Measurements from ENCODE around the gene HLTF. TPM values are rescaled to one million over a fixed set of nuclear protein-coding genes. Genes with fewer than 3 reads are reported as not detected.
"Not testable (repeated sequence)": the region's sequence is repeated elsewhere in the genome, so short reads cannot be mapped to it uniquely, and the experiment has no call there.

The HLTF gene
- total RNA-seq, 1 experiment from 2014 or later, result 21.9 TPM

DNA sequence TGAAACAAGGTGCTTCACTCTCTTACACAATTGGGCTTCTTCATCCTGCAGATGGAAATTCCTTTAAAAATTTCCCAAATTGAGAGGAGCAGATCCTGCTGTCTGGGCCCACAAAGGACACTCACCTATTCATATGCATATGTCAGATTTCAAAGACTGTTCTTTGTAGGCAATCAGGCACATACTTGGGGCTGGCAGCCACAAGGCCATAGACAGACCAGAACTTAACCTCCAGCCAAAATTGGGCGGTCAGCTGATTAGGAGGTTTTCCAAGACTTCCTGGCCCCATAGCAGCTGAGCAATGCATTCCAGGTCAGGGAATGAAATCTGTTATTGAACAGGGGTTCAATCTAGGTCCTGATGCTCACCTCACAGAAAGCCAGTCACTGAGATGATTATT lies 28.1 kb upstream of the HLTF start:
- Mint-ChIP-seq H3K9me3 (ENCODE audit: unreplicated experiment) (no peaks in the 10 kb centered on the region), H3K36me3 (ENCODE audit: insufficient read depth, unreplicated experiment) (no peaks in the 10 kb centered on the region), H3K4me3 (ENCODE audit: unreplicated experiment) (no peak overlapping the region), H3K27me3 (ENCODE audit: insufficient read depth, unreplicated experiment) (no peaks in the 10 kb centered on the region), H3K4me1 (ENCODE audit: insufficient read depth, unreplicated experiment) (no peaks in the 10 kb centered on the region), H3K27ac (ENCODE audit: low read depth, unreplicated experiment) (no peak overlapping the region)
- POLR2A ChIA-PET, result no interaction called here
- intact Hi-C loops (cut with micrococcal nuclease), result no loop called here
- no peak for DNase-seq (ENCODE audit: unreplicated experiment)
- BruUV-seq (replicated peaks), result no TSS peak
- TF ChIP-seq, protein P1, sequence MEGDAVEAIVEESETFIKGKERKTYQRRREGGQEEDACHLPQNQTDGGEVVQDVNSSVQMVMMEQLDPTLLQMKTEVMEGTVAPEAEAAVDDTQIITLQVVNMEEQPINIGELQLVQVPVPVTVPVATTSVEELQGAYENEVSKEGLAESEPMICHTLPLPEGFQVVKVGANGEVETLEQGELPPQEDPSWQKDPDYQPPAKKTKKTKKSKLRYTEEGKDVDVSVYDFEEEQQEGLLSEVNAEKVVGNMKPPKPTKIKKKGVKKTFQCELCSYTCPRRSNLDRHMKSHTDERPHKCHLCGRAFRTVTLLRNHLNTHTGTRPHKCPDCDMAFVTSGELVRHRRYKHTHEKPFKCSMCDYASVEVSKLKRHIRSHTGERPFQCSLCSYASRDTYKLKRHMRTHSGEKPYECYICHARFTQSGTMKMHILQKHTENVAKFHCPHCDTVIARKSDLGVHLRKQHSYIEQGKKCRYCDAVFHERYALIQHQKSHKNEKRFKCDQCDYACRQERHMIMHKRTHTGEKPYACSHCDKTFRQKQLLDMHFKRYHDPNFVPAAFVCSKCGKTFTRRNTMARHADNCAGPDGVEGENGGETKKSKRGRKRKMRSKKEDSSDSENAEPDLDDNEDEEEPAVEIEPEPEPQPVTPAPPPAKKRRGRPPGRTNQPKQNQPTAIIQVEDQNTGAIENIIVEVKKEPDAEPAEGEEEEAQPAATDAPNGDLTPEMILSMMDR (IDR thresholded peaks at IDR 0.05; ENCODE audit: unreplicated experiment), result no peak
- CTCF ChIA-PET, result no interaction called here

DNA sequence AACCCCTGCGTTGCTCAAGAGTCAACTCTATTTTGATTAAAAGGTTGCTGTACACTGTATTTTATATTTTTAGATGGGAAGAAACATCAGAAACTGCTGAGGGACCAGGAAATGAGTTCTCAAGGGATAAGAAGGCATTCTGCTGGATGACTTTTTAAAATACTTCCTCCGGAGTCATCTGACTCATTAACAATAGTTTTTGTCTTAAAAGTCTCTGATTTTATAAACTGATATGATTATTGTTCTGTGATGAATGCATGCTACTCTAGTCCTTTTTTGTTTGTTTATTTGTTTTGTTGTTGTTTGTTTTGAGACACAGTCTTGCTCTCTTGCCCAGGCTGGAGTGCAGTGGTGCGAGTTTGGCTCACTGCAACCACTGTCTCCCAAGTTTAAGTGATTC lies 18.2 kb upstream of the HLTF start:
- no peak overlapping the region for H3K27ac Mint-ChIP-seq (ENCODE audit: low read depth, unreplicated experiment)
- no peaks in the 10 kb centered on the region for H3K27me3 Mint-ChIP-seq (ENCODE audit: insufficient read depth, unreplicated experiment)
- intact Hi-C loops (cut with micrococcal nuclease), result no loop called here
- no TSS peak for BruUV-seq (replicated peaks)
- H3K4me1 Mint-ChIP-seq (ENCODE audit: insufficient read depth, unreplicated experiment), result no peaks in the 10 kb centered on the region
- no peak overlapping the region for H3K4me3 Mint-ChIP-seq (ENCODE audit: unreplicated experiment)
- no peaks in the 10 kb centered on the region for H3K36me3 Mint-ChIP-seq (ENCODE audit: insufficient read depth, unreplicated experiment)
- ChIA-PET POLR2A (no interaction called here), CTCF (no interaction called here)
- no peak for DNase-seq (ENCODE audit: unreplicated experiment)
- TF ChIP-seq, protein P1 (IDR thresholded peaks at IDR 0.05; ENCODE audit: unreplicated experiment), result no peak
- H3K9me3 Mint-ChIP-seq (ENCODE audit: unreplicated experiment), result no peaks in the 10 kb centered on the region

DNA sequence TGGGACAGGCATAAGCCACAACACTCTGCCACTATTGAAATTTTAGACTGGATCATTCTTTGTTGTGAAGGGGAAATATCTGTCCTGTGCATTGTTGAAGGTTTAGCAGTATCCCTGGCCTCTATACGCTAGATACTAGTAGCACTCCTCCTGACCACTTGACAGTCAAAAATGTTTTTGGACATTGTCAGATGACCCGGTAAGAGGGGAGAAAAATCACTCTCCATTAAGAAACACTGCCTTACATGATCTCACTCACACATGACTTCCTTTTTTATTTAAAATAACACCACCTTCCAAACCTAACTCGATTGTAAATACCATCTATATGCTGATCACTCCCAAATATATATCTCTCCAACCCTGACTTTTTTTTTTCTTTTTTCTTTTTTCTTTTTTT lies 15.3 kb upstream of the HLTF start:
- DNase-seq (ENCODE audit: unreplicated experiment), result no peak
- CTCF ChIA-PET, result interaction anchor here (1.0 to 2.4 kb wide), 5 partner anchors 11 to 19 kb away, joined by 3 to 7 read pairs (median 6); partner anchors contain the start of gene HLTF
- intact Hi-C loops (cut with micrococcal nuclease), result no loop called here
- Mint-ChIP-seq H3K36me3 (ENCODE audit: insufficient read depth, unreplicated experiment) (no peaks in the 10 kb centered on the region), H3K4me3 (ENCODE audit: unreplicated experiment) (no peak overlapping the region), H3K27ac (ENCODE audit: low read depth, unreplicated experiment) (no peak overlapping the region), H3K27me3 (ENCODE audit: insufficient read depth, unreplicated experiment) (no peaks in the 10 kb centered on the region), H3K4me1 (ENCODE audit: insufficient read depth, unreplicated experiment) (no peaks in the 10 kb centered on the region), H3K9me3 (ENCODE audit: unreplicated experiment) (no peaks in the 10 kb centered on the region)
- TF ChIP-seq, protein P1 (IDR thresholded peaks at IDR 0.05; ENCODE audit: unreplicated experiment), result no peak
- no TSS peak for BruUV-seq (replicated peaks)
- POLR2A ChIA-PET, result no interaction called here

DNA sequence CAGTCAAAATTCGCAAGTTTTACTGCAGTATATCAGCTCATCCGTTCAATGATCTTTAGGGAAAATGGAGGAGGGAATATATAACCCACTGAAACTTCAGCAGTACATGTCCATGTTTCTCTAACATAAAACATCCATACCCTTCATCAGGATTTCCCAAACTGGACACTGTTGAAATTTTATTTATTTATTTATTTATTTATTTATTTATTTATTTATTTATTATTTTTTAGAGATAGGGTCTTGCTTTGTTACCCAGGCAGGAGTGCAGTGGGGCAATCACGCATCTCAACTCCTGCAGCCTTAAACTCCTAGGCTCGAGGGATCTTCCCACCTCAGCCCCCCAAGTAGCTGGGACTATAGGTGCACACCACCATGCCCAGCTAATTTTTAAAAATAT lies 14.8 kb upstream of the HLTF start:
- Mint-ChIP-seq H3K4me3 (ENCODE audit: unreplicated experiment) (no peak overlapping the region), H3K9me3 (ENCODE audit: unreplicated experiment) (no peaks in the 10 kb centered on the region), H3K36me3 (ENCODE audit: insufficient read depth, unreplicated experiment) (no peaks in the 10 kb centered on the region), H3K27ac (ENCODE audit: low read depth, unreplicated experiment) (no peak overlapping the region), H3K4me1 (ENCODE audit: insufficient read depth, unreplicated experiment) (no peaks in the 10 kb centered on the region), H3K27me3 (ENCODE audit: insufficient read depth, unreplicated experiment) (no peaks in the 10 kb centered on the region)
- intact Hi-C loops (cut with micrococcal nuclease), result no loop called here
- TF ChIP-seq, protein P1 (IDR thresholded peaks at IDR 0.05; ENCODE audit: unreplicated experiment), result no peak
- no TSS peak for BruUV-seq (replicated peaks)
- ChIA-PET POLR2A (no interaction called here), CTCF (interaction anchor here (0.6 to 2.4 kb wide), 5 partner anchors 11 to 119 kb away, joined by 3 to 7 read pairs (median 6); partner anchors contain the start of gene HLTF)
- no peak for DNase-seq (ENCODE audit: unreplicated experiment)

DNA sequence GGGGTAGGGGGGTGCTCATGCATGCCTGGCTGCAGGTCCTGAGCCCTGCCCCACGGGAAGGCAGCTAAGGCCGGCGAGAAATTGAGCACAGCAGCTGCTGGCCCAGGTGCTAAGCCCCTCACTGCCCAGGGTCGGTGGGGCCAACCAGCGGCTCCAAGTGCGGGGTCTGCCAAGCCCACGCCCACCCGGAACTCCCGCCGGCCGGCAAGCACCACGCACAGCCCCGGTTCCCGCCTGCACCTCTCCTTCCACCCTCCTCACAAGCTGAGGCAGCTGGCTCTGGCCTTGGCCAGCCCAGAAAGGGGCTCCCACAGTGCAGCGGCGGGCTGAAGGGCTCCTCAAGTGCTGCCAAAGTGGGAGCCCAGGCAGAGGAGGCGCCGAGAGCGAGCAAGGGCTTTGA lies 11.7 kb upstream of the HLTF start:
- H3K9me3 Mint-ChIP-seq (ENCODE audit: unreplicated experiment); H3K4me3 Mint-ChIP-seq (ENCODE audit: unreplicated experiment); POLR2A ChIA-PET; intact Hi-C loops (cut with micrococcal nuclease); H3K36me3 Mint-ChIP-seq (ENCODE audit: insufficient read depth, unreplicated experiment); H3K27ac Mint-ChIP-seq (ENCODE audit: low read depth, unreplicated experiment); H3K4me1 Mint-ChIP-seq (ENCODE audit: insufficient read depth, unreplicated experiment); DNase-seq (ENCODE audit: unreplicated experiment); BruUV-seq (replicated peaks); CTCF ChIA-PET; H3K27me3 Mint-ChIP-seq (ENCODE audit: insufficient read depth, unreplicated experiment): not testable (repeated sequence)
